22Rv1 (cell line): ENCODE measurements around the gene MEF2D.

Experiments used
- CTCF ChIP-seq: fragments of 450-650 bp; IDR thresholded peaks from 2 replicates; pipeline ENCODE4 v1.5.1; 2017; ENCODE audit warnings: mild to moderate bottlenecking
- ZFX ChIP-seq: fragments of 450-650 bp; IDR thresholded peaks from 2 replicates; pipeline ENCODE4 v1.6.1; 2017; ENCODE audit warnings: antibody characterized with exemption, borderline replicate concordance

GRCh38 chr1:156539818-156540355 lies 39.3 kb upstream of the MEF2D start:
- no peak for TF ChIP-seq CTCF
- TF ChIP-seq ZFX = no peak
